BE2C (cell line): Measurements from ENCODE around the gene CACNG3.

Experiments used
- DNase-seq: peaks from one replicate; pipeline ENCODE4 v3.0.0-alpha.2; 2020
- H3K27me3 ChIP-seq: fragments of 250-450 bp; sonication (Bioruptor Pico); 2 replicates; pipeline ENCODE4 v1.5.1; 2020; ENCODE audit warnings: mild to moderate bottlenecking
- H3K36me3 ChIP-seq: fragments of 250-450 bp; sonication (Bioruptor Pico); 2 replicates; pipeline ENCODE4 v1.5.1; 2020; ENCODE audit warnings: mild to moderate bottlenecking
- H3K4me1 ChIP-seq: fragments of 250-450 bp; sonication (Bioruptor Pico); 2 replicates; pipeline ENCODE4 v1.5.1; 2020
- H3K4me3 ChIP-seq: 2 replicates; pipeline ENCODE4 v1.5.1; 2011; ENCODE audit warnings: low read depth, low read length
- H3K9me3 ChIP-seq: fragments of 250-450 bp; sonication (Bioruptor Pico); 2 replicates; pipeline ENCODE4 v1.5.1; 2020
- TF ChIP-seq, protein P1 (sequence below): IDR thresholded peaks from 2 replicates; pipeline ENCODE4 v1.5.1; 2012; ENCODE audit warnings: mild to moderate bottlenecking, low read depth, low read length

Gene CACNG3

GRCh38 chr16:24318680-24319079 is 62.5 kb downstream of the CACNG3 start:
- 0 out of 2 replicates have a peak, but pooled peaks cover 6% of the 10 kb centered on the region for H3K27me3 ChIP-seq
- H3K36me3 ChIP-seq: no peaks in the 10 kb centered on the region
- no peak overlapping the region for H3K4me3 ChIP-seq
- H3K9me3 ChIP-seq: no peaks in the 10 kb centered on the region
- no peaks in the 10 kb centered on the region for H3K4me1 ChIP-seq
- no peak for DNase-seq
- TF ChIP-seq, protein P1, sequence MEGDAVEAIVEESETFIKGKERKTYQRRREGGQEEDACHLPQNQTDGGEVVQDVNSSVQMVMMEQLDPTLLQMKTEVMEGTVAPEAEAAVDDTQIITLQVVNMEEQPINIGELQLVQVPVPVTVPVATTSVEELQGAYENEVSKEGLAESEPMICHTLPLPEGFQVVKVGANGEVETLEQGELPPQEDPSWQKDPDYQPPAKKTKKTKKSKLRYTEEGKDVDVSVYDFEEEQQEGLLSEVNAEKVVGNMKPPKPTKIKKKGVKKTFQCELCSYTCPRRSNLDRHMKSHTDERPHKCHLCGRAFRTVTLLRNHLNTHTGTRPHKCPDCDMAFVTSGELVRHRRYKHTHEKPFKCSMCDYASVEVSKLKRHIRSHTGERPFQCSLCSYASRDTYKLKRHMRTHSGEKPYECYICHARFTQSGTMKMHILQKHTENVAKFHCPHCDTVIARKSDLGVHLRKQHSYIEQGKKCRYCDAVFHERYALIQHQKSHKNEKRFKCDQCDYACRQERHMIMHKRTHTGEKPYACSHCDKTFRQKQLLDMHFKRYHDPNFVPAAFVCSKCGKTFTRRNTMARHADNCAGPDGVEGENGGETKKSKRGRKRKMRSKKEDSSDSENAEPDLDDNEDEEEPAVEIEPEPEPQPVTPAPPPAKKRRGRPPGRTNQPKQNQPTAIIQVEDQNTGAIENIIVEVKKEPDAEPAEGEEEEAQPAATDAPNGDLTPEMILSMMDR: no peak

DNA sequence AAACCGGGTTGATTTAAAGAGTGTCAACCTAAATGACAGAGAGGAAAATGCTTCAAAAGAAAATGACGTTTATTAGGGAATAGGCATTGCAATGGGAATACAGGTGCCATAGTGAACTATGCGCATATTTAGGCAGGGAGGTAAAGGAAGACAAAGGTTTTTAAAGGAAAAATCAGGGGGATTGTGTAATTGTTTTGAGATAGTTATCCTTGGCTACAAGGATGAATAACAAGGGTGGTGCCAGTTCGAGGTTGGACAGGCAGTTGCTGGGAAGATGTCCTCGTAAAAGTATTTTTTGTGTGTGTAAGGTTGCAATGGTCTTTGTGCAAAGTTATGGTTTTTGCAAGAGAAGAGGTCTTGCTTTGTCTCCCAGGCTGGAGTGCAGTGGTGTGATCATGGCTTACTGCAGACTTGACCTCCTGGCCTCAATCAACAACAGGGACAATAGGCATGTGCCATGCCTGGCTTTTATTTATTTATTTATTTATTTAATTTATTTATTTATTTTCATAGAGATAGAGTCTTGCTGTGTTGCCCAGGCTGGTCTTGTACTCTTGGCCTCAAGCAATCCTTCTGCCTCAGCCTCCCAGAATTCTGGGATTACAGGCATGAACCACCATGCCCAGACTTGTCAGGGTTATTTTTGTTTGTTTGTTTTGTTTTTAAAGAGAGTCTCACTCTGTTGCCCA is 63.1 kb downstream of the CACNG3 start:
- H3K4me1 ChIP-seq: no peaks in the 10 kb centered on the region
- no peaks in the 10 kb centered on the region for H3K36me3 ChIP-seq
- no peak for DNase-seq
- no peak overlapping the region for H3K4me3 ChIP-seq
- TF ChIP-seq, protein P1: no peak
- no peaks in the 10 kb centered on the region for H3K9me3 ChIP-seq
- 0 out of 2 replicates have a peak, but pooled peaks cover 6% of the 10 kb centered on the region for H3K27me3 ChIP-seq

- H3K4me3 ChIP-seq: no peak overlapping the region
- no peaks in the 10 kb centered on the region for H3K36me3 ChIP-seq
- TF ChIP-seq, protein P1: no peak
- no peaks in the 10 kb centered on the region for H3K4me1 ChIP-seq
- no peak for DNase-seq
- no peaks in the 10 kb centered on the region for H3K9me3 ChIP-seq
- 0 out of 2 replicates have a peak, but pooled peaks cover 6% of the 10 kb centered on the region for H3K27me3 ChIP-seq
These were observed 66.0 kb downstream of the CACNG3 start for GRCh38 chr16:24322106-24322505.

DNA sequence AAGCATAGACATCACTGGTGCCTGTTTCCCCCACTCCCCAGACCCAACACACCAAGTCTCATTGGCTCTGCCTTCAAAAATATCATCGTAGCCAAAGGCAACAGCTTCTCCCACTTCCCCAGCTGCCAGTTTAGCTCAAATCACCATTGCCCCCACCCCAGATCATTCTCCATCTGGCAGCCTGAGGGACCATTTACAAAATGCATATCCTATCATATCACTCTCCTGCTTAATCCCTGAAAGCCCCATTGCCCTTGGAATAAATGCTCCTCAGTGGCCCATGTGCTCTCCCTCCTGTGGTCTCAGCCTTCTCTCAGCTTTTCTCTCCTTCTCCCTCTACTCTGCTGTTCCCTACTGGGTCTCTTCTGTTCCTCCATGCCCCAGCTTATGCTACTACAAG is 68.3 kb downstream of the CACNG3 start:
- Histone ChIP-seq H3K27me3 (0 out of 2 replicates have a peak, but pooled peaks cover 6% of the 10 kb centered on the region), H3K9me3 (no peaks in the 10 kb centered on the region), H3K4me1 (no peaks in the 10 kb centered on the region), H3K36me3 (no peaks in the 10 kb centered on the region), H3K4me3 (no peak overlapping the region)
- no peak for DNase-seq
- TF ChIP-seq, protein P1: no peak

DNA sequence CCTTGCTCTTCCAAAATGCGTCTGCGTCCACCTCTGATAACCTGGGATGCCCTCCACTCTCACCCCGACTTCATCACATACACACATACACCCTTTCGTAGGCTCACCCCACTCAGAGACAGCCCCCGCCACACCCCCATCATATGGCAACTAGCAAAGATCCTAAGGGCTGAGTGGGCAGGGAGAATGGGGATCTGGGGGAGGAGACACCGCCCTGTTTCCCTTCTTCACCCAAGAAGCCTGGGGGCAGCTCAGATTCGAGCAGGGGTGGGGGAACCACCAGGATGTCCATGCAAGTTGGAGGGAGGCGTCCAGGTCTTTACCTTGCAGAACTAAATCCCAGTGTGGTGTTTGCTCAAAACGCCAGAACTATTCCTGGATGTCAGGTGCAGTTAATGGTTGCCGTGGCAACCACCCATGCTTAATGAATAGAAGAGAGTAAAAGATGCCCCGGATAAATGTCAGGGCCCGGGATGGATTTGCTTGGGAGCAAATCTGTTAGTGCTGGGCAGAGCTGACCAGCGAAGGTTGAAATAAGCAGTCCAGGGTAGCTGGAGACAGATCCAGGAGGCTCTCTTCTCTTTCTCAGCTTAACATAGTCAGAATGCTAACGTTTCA is 72.8 kb downstream of the CACNG3 start:
- H3K36me3 ChIP-seq: no peaks in the 10 kb centered on the region
- TF ChIP-seq, protein P1: no peak
- H3K4me3 ChIP-seq: no peak overlapping the region
- no peaks in the 10 kb centered on the region for H3K4me1 ChIP-seq
- no peaks in the 10 kb centered on the region for H3K27me3 ChIP-seq
- no peaks in the 10 kb centered on the region for H3K9me3 ChIP-seq
- DNase-seq: no peak

DNA sequence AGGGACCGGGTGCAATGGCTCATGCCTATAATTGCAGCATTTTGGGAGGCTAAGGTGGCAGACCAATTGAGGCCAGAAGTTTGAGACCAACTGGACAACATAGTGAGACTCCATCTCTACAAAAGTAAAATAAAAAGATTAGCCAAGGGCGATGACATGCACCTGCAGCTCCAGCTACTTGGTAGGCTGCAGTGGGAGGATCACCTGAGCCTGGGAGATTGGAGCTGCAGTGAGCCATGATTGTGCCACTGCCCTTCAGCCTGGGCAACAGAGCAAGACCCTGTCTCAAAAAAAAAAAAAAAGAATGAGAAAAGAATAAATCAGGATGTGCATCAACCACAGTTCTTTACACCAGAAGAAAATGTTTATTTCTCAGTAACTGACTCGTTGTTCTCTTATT is 76.0 kb downstream of the CACNG3 start:
- TF ChIP-seq, protein P1: no peak
- Histone ChIP-seq H3K9me3 (no peaks in the 10 kb centered on the region), H3K36me3 (no peaks in the 10 kb centered on the region), H3K27me3 (no peaks in the 10 kb centered on the region), H3K4me1 (no peaks in the 10 kb centered on the region), H3K4me3 (no peak overlapping the region)
- no peak for DNase-seq
